Spleen (tissue), 11 donors: Measurements from ENCODE around the gene ATP8A2. TPM values are rescaled to one million over a fixed set of nuclear protein-coding genes. Genes with fewer than 3 reads are reported as not detected.

Experiments used
- DNase-seq: peaks from one replicate; pipeline ENCODE4 v3.0.0-alpha.2; 2020
- H3K27ac ChIP-seq, 8 donors: fragments of 200-600 bp; sonication (generic) in 7 of 8; 1 replicate in 4 of 8; 2 replicates in 4 of 8; pipeline versions ENCODE4 v1.5.0 to v1.8.0; 2016 to 2021; ENCODE audit warnings: inconsistent platforms in 4 of 8, mild to moderate bottlenecking in 4 of 8, moderate library complexity in 1 of 8
- H3K27me3 ChIP-seq, 7 donors: fragments of 200-600 bp; sonication (generic) in 6 of 7; replicated peaks in 1 of 7; 1 replicate in 4 of 7; 2 replicates in 3 of 7; pipeline versions ENCODE4 v1.5.0 to v1.8.0; 2016 to 2021; ENCODE audit warnings: inconsistent platforms in 3 of 7, mild to moderate bottlenecking in 1 of 7
- H3K36me3 ChIP-seq, 6 donors: fragments of 200-600 bp; sonication (generic) in 5 of 6; 1 replicate in 4 of 6; 2 replicates in 2 of 6; pipeline versions ENCODE4 v1.5.0 to v1.8.0; 2016 to 2021; ENCODE audit warnings: inconsistent platforms in 2 of 6
- H3K4me1 ChIP-seq, 6 donors: fragments of 200-600 bp; sonication (generic) in 5 of 6; 1 replicate in 3 of 6; 2 replicates in 3 of 6; pipeline versions ENCODE4 v1.5.0 to v1.8.0; 2016 to 2021; ENCODE audit warnings: inconsistent platforms in 3 of 6
- H3K4me3 ChIP-seq, 8 donors: fragments of 200-600 bp; sonication (generic) in 7 of 8; 1 replicate in 4 of 8; 2 replicates in 4 of 8; pipeline versions ENCODE4 v1.5.0 to v1.8.0; 2016 to 2021; ENCODE audit warnings: inconsistent platforms in 4 of 8, mild to moderate bottlenecking in 4 of 8, moderate library complexity in 2 of 8
- H3K9me3 ChIP-seq, 8 donors: fragments of 200-600 bp; sonication (generic) in 7 of 8; 1 replicate in 4 of 8; 2 replicates in 4 of 8; pipeline versions ENCODE4 v1.5.0 to v1.8.0; 2016 to 2021; ENCODE audit warnings: inconsistent platforms in 4 of 8
- CTCF ChIP-seq, 11 experiments: fragments of 200-600 bp in 7 of 11; fragments of 450-650 bp in 4 of 11; sonication (generic) in 4 of 11; IDR thresholded peaks in 8 of 11; conservative IDR thresholded peaks in 3 of 11; 1 replicate in 7 of 11; 2 replicates in 4 of 11; pipeline versions ENCODE4 v1.4.0 to v1.8.0; 2016 to 2021; ENCODE audit warnings: antibody characterized with exemption in 11 of 11, inconsistent platforms in 4 of 11, mild to moderate bottlenecking in 1 of 11
- POLR2A ChIP-seq, 3 donors: fragments of 450-650 bp; IDR thresholded peaks; one replicate each; pipeline ENCODE4 v1.5.1; 2017; ENCODE audit warnings: antibody characterized with exemption in 3 of 3, mild to moderate bottlenecking in 1 of 3
- POLR2AphosphoS5 ChIP-seq, 3 donors: sonication (generic); formaldehyde crosslinking; IDR thresholded peaks; one replicate each; pipeline ENCODE4 v1.5.1; 2017; ENCODE audit warnings: antibody characterized with exemption in 3 of 3
- WGBS, 5 donors: extraction: QIAGEN DNeasy Blood & Tissue Kit in 3 of 5; methylation state at CpG; one replicate each; pipeline versions ENCODE4 v1.1.5 to v1.1.7; 2013 to 2018; 5-methylcytosine and 5-hydroxymethylcytosine counted together
- intact Hi-C: fragments of 100-400 bp; cut with DNase I; formaldehyde crosslinking; loops from one replicate; pipeline ENCODE4 v1.15.0; 2023; ENCODE audit warnings: low total_unique reads
- polyA plus RNA-seq, 3 donors: library from polyadenylated mRNA; stranded (reverse); fragments of 200-250 nt; gene quantifications; one replicate each; pipeline ENCODE4 v1.2.1, GENCODE V29; 2013
- total RNA-seq, 7 donors: library from RNA; depleted of rRNA in 3 of 7; stranded (reverse); fragments of >200 nt in 3 of 7; fragmentation: NEBNext Ultra II Directional in 4 of 7; extraction: Animal tissue kit (Norgen Biotek cat#: 25700) in 4 of 7; gene quantifications; one replicate each; pipeline versions ENCODE4 v1.1.0 to v1.2.1, GENCODE V29; 2016 to 2021
- donor health status: healthy with polysubstance abuse.
- donor health status: DM: no; HTN: no; CAD: no; lungs with moderate emphysema.
- donor health status: DM: no; HTN: no; CAD: no.
- donor health status: Bipolar disorder and iron deficiency.
- donor health status: healthy.
- donor health status: DM: no; HTN: no; CAD: no.
- donor health status: DM: yes; HTN: yes; CAD: no.

Gene ATP8A2
- total and polyA plus RNA-seq, 10 donors, result 0.09 to 0.46 (median 0.25) TPM

DNA sequence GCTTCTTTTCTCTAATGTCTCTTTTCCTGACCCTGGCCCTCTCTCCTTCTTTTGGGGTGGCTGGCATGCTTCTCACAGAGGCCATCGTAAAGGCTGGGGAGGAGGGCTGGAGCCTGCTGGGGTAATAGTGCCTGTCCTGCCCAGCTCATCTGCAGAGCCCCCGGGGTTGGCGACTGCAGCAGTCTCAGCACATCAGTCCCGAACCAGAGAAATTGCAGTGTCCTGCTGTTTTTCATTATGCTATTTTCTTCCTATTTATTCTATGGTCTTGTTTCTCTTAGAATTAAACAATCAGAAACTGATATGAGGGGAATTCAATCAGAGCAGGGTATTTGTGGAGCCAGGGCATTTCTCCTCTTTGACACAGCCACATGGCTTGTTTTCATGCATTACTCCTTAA, 513.6 kb downstream of the ATP8A2 start:
- no peaks in the 10 kb centered on the region for H3K4me1 ChIP-seq
- H3K27me3 ChIP-seq, result peaks cover 0 to 6% (median 0%) of the 10 kb centered on the region in 7 donors
- H3K4me3 ChIP-seq, result no peak overlapping the region
- intact Hi-C loops, result no loop called here
- WGBS, 5 donors, result 89 to 98% (median 94%) methylated on average over 4 of the region's 4 CpGs
- no peak for TF ChIP-seq POLR2AphosphoS5 (IDR thresholded peaks at IDR 0.05)
- TF ChIP-seq CTCF (IDR thresholded peaks at IDR 0.05 in 8 of 11, conservative IDR thresholded peaks at IDR 0.05 in 3 of 11), result no peak
- TF ChIP-seq POLR2A (IDR thresholded peaks at IDR 0.05), result no peak
- H3K9me3 ChIP-seq, result no peaks in the 10 kb centered on the region
- no peak for DNase-seq
- H3K27ac ChIP-seq, result no peak overlapping the region
- no peaks in the 10 kb centered on the region for H3K36me3 ChIP-seq

- intact Hi-C loops, result no loop called here
- no peaks in the 10 kb centered on the region for H3K9me3 ChIP-seq
- H3K27me3 ChIP-seq, result peaks cover 0 to 3% (median 0%) of the 10 kb centered on the region in 7 donors
- H3K4me3 ChIP-seq, result no peak overlapping the region
- H3K27ac ChIP-seq, result no peak overlapping the region
- no peaks in the 10 kb centered on the region for H3K36me3 ChIP-seq
- WGBS, 5 donors, result 84 to 93% (median 92%) methylated on average over 14 of the region's 14 CpGs
- no peak for DNase-seq
- TF ChIP-seq CTCF (IDR thresholded peaks at IDR 0.05 in 8 of 11, conservative IDR thresholded peaks at IDR 0.05 in 3 of 11), result no peak
- no peak for TF ChIP-seq POLR2A (IDR thresholded peaks at IDR 0.05)
- no peak for TF ChIP-seq POLR2AphosphoS5 (IDR thresholded peaks at IDR 0.05)
- no peaks in the 10 kb centered on the region for H3K4me1 ChIP-seq
Measured at GRCh38 chr13:25886438-25887214, 514.9 kb downstream of the ATP8A2 start.

DNA sequence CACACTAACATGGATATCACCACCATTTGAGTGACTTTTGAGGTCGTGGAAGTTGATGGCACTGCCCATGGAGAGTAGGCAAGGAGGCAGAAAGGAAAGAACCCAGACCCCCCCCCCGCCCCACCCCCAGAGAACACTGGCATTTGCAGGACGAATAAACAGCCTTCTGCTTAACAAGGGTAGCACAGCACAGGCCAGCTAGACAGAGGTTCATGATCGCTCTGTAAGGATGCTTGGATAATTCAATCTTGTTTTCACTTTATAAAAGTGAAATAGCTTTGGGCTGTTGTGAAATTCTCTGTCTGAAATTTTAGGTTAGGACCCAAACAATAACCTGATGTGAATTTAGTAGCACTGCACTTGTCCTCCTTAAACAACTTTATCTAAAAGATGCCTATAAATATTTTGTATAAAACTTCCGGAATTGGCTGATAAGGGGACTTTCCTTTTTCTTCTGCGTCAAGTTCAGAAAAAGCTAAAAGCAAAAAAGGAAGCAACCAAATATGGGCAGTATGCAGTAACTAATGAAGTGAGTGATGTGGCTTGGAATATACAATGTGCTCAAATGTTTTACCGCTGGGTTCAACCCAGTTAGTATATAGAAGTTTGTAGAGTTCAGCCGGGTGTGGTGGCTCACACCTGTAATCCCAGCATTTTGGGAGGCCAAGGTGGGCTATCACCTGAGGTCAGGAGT, 516.3 kb downstream of the ATP8A2 start:
- no peak for DNase-seq
- Histone ChIP-seq H3K4me3 (no peak overlapping the region), H3K27ac (no peak overlapping the region), H3K9me3 (no peaks in the 10 kb centered on the region), H3K36me3 (no peaks in the 10 kb centered on the region), H3K27me3 (no peaks in the 10 kb centered on the region), H3K4me1 (no peaks in the 10 kb centered on the region)
- WGBS, 5 donors, result 71 to 74% (median 72%) methylated on average over 8 of the region's 8 CpGs
- intact Hi-C loops, result no loop called here
- TF ChIP-seq POLR2A (IDR thresholded peaks at IDR 0.05) (no peak), POLR2AphosphoS5 (IDR thresholded peaks at IDR 0.05) (no peak), CTCF (IDR thresholded peaks at IDR 0.05 in 8 of 11, conservative IDR thresholded peaks at IDR 0.05 in 3 of 11) (no peak)

DNA sequence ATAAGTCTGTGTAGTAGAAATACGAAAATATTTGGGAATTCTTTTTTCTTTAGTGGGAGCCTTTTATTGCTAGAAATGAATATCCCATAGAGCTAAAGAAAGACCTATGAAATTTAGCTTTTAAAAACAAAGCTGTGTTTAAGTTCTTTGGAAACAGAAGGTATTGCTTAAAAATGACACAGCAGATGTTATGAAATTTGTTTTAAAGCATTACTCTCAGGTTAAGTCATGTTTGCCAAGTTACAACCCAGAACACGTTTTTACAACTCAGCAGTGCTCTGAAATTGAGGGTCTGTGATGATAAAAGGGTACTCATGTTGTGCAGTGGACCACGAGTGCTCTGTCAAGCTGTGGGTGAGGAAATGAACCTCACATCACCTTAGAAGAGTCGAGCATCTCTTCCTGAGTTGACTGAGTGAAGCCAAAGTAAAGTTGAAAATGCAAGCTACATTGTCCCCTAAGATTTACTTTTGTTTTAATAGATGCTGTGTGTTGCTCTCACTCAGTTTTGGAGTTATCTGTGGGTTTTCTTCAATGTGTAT, 519.0 kb downstream of the ATP8A2 start:
- H3K27ac ChIP-seq, result no peak overlapping the region
- WGBS, 5 donors, result 42 to 50% (median 47%) methylated on average over 4 of the region's 4 CpGs
- no peak overlapping the region for H3K4me3 ChIP-seq
- no peaks in the 10 kb centered on the region for H3K9me3 ChIP-seq
- no peaks in the 10 kb centered on the region for H3K27me3 ChIP-seq
- no peaks in the 10 kb centered on the region for H3K36me3 ChIP-seq
- no peak for DNase-seq
- no peaks in the 10 kb centered on the region for H3K4me1 ChIP-seq
- TF ChIP-seq POLR2AphosphoS5 (IDR thresholded peaks at IDR 0.05), result no peak
- intact Hi-C loops, result no loop called here
